ENCODE results near the gene CDX2.

The CDX2 gene

DNA sequence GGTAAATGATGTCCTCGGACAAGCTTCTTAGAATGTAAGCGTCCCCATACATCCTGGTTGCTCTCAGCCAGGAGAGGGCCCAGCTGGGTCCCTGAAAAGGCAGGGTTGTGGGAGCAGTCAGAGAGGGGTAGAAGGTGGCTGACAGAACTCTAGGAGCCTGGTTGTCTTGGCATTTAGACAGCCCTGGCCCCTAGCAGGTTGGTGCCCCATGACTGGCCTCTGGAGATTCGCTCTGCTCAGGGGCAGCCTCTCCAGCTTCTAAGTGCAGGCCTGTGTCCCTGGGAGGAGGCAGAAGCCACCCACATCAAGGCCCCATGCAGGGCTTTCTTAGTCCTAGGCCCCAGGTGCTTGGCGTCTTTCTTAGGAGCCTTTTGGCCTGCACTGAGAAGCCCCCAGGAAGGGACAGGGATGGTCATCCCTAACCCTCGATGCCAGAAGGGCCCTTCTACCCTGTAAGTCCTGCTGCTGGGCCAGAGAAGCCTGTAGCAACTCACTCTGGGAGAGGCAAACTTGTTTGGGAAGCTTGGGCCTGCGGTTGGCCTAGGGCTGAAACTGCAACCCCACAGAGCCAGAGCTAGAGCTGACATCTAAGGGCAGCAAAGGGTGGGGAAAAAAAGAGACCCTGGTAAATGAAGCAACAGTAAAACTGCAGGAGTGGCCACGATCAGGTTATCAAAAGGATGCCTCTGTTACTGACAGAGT, 2.8 kb upstream of the CDX2 start:
- Histone ChIP-seq H3K36me3 (ENCODE audit: insufficient read depth, insufficient read length, low read length) (no peaks in the 10 kb centered on the region), H3K4me3 (ENCODE audit: insufficient read length, low read depth) (no peak overlapping the region), H3K9ac (ENCODE audit: insufficient read length, low read depth) (no peak overlapping the region), H3K27me3 (ENCODE audit: insufficient read depth, insufficient read length) (peaks cover 100% of the 10 kb centered on the region), H3K9me3 (ENCODE audit: insufficient read depth, low read length) (no peaks in the 10 kb centered on the region), H3K4me1 (ENCODE audit: insufficient read depth, insufficient read length) (peaks cover 9% of the 10 kb centered on the region)
- no peak for DNase-seq (ENCODE audit: low read depth, low spot score)
- no peak for TF ChIP-seq YY1 (IDR thresholded peaks at IDR 0.05; ENCODE audit: insufficient read depth, insufficient read length)
- TF ChIP-seq ZNF274 (IDR thresholded peaks at IDR 0.05; ENCODE audit: low read depth, low read length), result no peak
- TF ChIP-seq SUZ12 (IDR thresholded peaks at IDR 0.05; ENCODE audit: extremely low read depth, insufficient read depth, insufficient read length), result no peak

DNA sequence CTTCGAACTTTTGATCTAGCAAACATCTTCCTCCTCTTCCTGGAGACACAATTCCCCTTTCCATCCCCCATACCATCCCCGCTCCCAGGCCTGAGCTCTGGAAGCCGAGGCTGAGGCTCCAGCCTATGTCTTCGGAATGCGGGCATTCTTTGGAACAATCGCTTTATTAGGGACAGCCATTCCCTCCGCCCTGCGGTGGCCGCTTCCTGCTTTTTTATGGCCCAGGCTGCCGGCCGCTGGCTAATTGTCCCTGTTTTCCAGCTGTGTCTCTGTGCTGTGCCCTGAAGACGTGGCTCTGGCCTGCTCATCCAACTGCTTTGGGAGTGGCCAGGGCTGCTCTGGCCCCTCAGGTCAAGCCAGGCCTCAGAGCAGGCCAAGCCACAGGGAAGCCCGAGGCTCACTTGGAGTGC, 2.1 kb upstream of the CDX2 start:
- Histone ChIP-seq H3K4me1 (ENCODE audit: insufficient read depth, insufficient read length) (peaks cover 9% of the 10 kb centered on the region), H3K4me3 (ENCODE audit: insufficient read length, low read depth) (no peak overlapping the region), H3K36me3 (ENCODE audit: insufficient read depth, insufficient read length, low read length) (no peaks in the 10 kb centered on the region), H3K9me3 (ENCODE audit: insufficient read depth, low read length) (no peaks in the 10 kb centered on the region), H3K9ac (ENCODE audit: insufficient read length, low read depth) (no peak overlapping the region), H3K27me3 (ENCODE audit: insufficient read depth, insufficient read length) (peaks cover 100% of the 10 kb centered on the region)
- peak; percentile 66 for DNase-seq (ENCODE audit: low read depth, low spot score)
- no peak for TF ChIP-seq YY1 (IDR thresholded peaks at IDR 0.05; ENCODE audit: insufficient read depth, insufficient read length)
- peak; percentile 22 for TF ChIP-seq SUZ12 (IDR thresholded peaks at IDR 0.05; ENCODE audit: extremely low read depth, insufficient read depth, insufficient read length)
- no peak for TF ChIP-seq ZNF274 (IDR thresholded peaks at IDR 0.05; ENCODE audit: low read depth, low read length)

DNA sequence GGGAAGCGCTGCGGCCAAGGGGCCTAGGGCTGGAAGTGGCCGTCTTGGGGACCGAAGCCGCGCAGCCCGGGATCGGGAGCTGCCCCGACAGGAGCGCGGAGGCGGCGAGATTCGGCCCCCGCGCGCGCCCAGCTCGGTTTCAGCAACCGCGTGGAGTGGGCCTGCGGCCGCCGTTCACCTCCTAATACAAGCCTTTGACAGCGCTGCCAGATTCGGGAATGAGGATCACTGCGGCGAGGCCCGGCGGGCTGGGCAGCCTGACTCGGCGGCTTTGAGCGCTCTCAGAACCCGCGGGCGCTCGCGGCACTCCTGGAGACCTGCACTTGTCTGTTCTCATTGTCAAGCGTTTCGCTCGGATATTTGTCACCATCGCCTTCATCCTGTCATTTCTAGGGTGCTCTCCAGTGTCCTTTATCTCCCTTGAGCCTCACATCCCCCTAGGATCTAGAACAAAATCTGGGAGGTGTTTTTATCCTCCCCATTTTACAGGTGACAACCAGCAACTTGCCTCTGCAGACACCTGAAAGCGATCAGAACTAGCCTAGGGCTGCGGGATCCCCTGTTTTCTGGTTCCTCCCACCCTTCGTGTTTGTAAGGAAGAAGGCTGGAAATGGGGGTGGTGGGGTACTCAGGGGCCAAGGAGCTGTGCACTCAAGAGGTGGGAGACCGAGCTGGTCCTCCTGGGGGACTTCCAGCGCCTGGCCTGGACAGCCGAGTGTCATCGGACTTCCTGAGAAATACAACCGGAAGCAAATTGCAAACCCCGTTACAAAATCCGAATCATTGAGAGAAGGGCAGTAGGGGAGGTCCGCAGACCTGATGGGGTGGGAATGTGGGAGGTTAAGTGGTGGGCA, 1.5 kb upstream of the CDX2 start:
- no peak overlapping the region for H3K4me3 ChIP-seq (ENCODE audit: insufficient read length, low read depth)
- H3K9me3 ChIP-seq (ENCODE audit: insufficient read depth, low read length), result no peaks in the 10 kb centered on the region
- peaks cover 97% of the 10 kb centered on the region for H3K27me3 ChIP-seq (ENCODE audit: insufficient read depth, insufficient read length)
- H3K36me3 ChIP-seq (ENCODE audit: insufficient read depth, insufficient read length, low read length), result no peaks in the 10 kb centered on the region
- TF ChIP-seq SUZ12 (IDR thresholded peaks at IDR 0.05; ENCODE audit: extremely low read depth, insufficient read depth, insufficient read length), result peak; percentile 51
- no peak for TF ChIP-seq YY1 (IDR thresholded peaks at IDR 0.05; ENCODE audit: insufficient read depth, insufficient read length)
- DNase-seq (ENCODE audit: low read depth, low spot score), result no peak
- H3K9ac ChIP-seq (ENCODE audit: insufficient read length, low read depth), result no peak overlapping the region
- peaks cover 11% of the 10 kb centered on the region for H3K4me1 ChIP-seq (ENCODE audit: insufficient read depth, insufficient read length)

DNA sequence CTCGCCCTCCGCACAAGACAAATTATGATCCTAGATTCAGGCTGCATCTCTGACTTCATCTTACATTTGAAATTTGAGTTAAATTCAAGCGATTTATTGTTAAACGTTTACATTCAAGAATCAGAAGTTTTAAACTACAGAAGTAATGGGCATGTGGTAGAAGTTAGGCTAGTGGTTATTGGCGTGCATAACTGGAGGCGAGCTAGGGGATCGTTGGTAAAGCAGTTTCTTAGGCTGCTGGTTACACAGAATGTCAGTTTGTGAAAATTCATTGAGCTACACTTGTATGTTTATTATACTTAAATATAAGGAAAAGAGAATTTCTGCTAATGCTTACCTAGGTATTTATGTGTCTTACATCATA, 733 bp upstream of the CDX2 start:
- peaks cover 97% of the 10 kb centered on the region for H3K27me3 ChIP-seq (ENCODE audit: insufficient read depth, insufficient read length)
- H3K36me3 ChIP-seq (ENCODE audit: insufficient read depth, insufficient read length, low read length), result no peaks in the 10 kb centered on the region
- no peak overlapping the region for H3K4me3 ChIP-seq (ENCODE audit: insufficient read length, low read depth)
- TF ChIP-seq YY1 (IDR thresholded peaks at IDR 0.05; ENCODE audit: insufficient read depth, insufficient read length) (no peak), SUZ12 (IDR thresholded peaks at IDR 0.05; ENCODE audit: extremely low read depth, insufficient read depth, insufficient read length) (no peak), ZNF274 (IDR thresholded peaks at IDR 0.05; ENCODE audit: low read depth, low read length) (no peak)
- H3K4me1 ChIP-seq (ENCODE audit: insufficient read depth, insufficient read length), result peaks cover 11% of the 10 kb centered on the region
- H3K9ac ChIP-seq (ENCODE audit: insufficient read length, low read depth), result no peak overlapping the region
- no peak for DNase-seq (ENCODE audit: low read depth, low spot score)
- H3K9me3 ChIP-seq (ENCODE audit: insufficient read depth, low read length), result no peaks in the 10 kb centered on the region

DNA sequence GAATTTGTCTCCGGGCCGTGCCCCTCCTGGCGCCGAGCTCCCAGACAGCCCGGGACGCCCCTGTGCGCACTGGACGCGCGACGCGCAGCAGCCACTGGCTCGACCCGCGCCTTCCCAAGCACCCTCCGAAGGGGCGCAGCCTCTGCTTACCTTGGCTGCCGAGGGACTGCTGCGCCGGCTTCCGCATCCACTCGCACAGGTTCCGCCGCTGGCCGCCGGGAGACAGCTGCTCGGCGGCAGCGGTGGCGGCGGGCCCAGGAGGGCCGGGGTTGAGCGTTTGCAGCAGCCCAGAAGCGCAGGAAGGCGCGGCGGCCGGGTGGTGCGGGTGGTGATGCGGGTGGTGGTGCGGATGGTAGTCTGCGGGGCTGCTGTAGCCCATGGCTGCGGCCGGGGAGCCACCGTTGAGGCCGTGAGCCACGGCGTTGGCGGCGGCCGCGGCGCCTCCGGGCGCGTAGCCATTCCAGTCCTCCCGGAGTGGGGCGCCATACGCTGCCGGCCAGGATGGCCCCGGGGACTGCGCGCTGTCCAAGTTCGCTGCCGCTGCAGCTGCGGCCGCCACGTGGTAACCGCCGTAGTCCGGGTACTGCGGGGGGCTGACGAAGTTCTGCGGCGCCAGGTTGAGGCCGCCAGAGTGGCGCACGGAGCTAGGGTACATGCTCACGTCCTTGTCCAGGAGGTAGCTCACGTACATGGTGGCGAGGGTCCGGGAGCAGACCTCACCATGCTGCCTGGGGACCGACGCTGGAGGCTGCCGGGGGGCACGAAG, 616 bp downstream of the CDX2 start:
- H3K36me3 ChIP-seq (ENCODE audit: insufficient read depth, insufficient read length, low read length), result no peaks in the 10 kb centered on the region
- no peak overlapping the region for H3K9ac ChIP-seq (ENCODE audit: insufficient read length, low read depth)
- H3K4me1 ChIP-seq (ENCODE audit: insufficient read depth, insufficient read length), result peaks cover 11% of the 10 kb centered on the region
- no peak for DNase-seq (ENCODE audit: low read depth, low spot score)
- no peaks in the 10 kb centered on the region for H3K9me3 ChIP-seq (ENCODE audit: insufficient read depth, low read length)
- no peak for TF ChIP-seq YY1 (IDR thresholded peaks at IDR 0.05; ENCODE audit: insufficient read depth, insufficient read length)
- TF ChIP-seq ZNF274 (IDR thresholded peaks at IDR 0.05; ENCODE audit: low read depth, low read length), result no peak
- no peak for TF ChIP-seq SUZ12 (IDR thresholded peaks at IDR 0.05; ENCODE audit: extremely low read depth, insufficient read depth, insufficient read length)
- H3K27me3 ChIP-seq (ENCODE audit: insufficient read depth, insufficient read length), result peaks cover 97% of the 10 kb centered on the region
- H3K4me3 ChIP-seq (ENCODE audit: insufficient read length, low read depth), result peak overlapping the region; percentile 36

DNA sequence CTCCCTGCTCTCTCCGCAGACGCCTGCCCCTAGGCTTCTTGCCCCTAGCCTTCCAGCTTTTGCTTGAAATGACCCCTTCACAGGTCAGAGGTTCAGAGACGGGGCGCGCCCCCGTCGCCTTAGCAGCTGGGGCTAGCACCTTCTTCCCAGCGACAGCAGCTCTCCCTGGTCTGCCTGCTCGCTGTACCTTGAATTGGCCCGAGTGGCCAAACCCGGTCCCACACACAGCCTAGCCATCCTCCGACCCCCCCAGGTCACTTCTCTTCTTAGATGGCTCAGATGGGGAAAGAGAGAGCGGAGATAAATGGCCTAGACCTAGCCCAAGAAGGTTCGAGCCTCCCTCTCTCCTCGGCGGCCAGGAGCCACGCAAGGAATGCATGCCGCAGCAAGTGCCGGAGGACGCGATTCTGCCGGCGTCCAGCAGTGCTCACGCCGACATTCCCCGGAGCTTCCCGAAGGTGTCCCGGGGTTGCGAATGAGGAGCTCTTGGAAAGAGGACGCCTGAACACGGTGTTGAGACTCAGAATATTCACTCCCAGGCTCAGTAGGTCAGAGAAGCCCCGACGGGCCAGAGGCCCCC, 1.3 kb downstream of the CDX2 start:
- H3K4me1 ChIP-seq (ENCODE audit: insufficient read depth, insufficient read length), result peaks cover 11% of the 10 kb centered on the region
- H3K27me3 ChIP-seq (ENCODE audit: insufficient read depth, insufficient read length), result peaks cover 97% of the 10 kb centered on the region
- H3K36me3 ChIP-seq (ENCODE audit: insufficient read depth, insufficient read length, low read length), result no peaks in the 10 kb centered on the region
- no peaks in the 10 kb centered on the region for H3K9me3 ChIP-seq (ENCODE audit: insufficient read depth, low read length)
- no peak overlapping the region for H3K9ac ChIP-seq (ENCODE audit: insufficient read length, low read depth)
- TF ChIP-seq SUZ12 (IDR thresholded peaks at IDR 0.05; ENCODE audit: extremely low read depth, insufficient read depth, insufficient read length) (no peak), YY1 (IDR thresholded peaks at IDR 0.05; ENCODE audit: insufficient read depth, insufficient read length) (no peak), ZNF274 (IDR thresholded peaks at IDR 0.05; ENCODE audit: low read depth, low read length) (no peak)
- no peak overlapping the region for H3K4me3 ChIP-seq (ENCODE audit: insufficient read length, low read depth)
- DNase-seq (ENCODE audit: low read depth, low spot score), result no peak

All from NT2/D1 (cell line).